Peyer's patch (tissue), 4 donors: ENCODE data around the gene IQSEC3.

Experiments used
- POLR2A ChIP-seq, 2 donors: fragments of 450-650 bp; IDR thresholded peaks; one replicate each; pipeline ENCODE4 v1.5.1; 2017; ENCODE audit warnings: antibody characterized with exemption in 2 of 2, mild to moderate bottlenecking in 2 of 2, moderate library complexity in 2 of 2
- TF ChIP-seq, protein P1 (sequence below), 6 experiments: fragments of 450-650 bp in 4 of 6; fragments of 200-600 bp in 2 of 6; sonication (generic) in 1 of 6; IDR thresholded peaks; one replicate each; pipeline ENCODE4 v1.5.1; 2017 to 2019; ENCODE audit warnings: antibody characterized with exemption in 6 of 6, mild to moderate bottlenecking in 3 of 6, moderate library complexity in 1 of 6

DNA sequence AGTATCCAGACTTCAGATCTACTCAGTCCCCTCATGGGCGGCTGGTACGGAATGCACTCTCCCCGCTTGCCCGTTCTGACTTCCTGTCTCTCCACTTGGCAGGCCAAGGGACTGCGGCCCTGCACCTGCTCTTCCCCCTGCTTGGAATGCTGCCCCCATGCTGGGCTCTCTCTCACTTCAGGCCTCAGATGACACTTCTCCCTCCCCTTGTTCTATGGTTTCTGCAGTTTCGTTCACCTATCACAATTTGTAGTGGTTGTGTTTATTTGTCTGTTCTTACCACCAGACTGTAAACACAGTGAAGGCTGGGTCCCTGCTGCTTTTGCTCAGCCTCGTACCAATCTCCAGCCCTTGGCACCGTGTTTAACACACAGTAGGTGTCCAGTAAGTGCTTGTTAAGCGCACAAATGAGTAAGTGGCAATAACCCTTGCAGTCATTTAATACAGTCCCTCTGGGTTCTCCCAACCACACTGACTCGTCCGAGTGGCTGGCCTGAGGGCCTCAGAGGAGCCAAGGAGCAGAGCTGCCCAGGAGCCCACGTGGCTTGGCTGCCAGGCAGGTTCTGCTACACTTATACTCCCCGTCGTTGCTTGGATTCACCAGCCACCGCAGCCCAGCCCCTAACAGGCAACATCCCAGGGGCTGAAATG lies 135.6 kb downstream of the IQSEC3 start:
- no peak for TF ChIP-seq POLR2A (IDR thresholded peaks at IDR 0.05)
- TF ChIP-seq, protein P1, sequence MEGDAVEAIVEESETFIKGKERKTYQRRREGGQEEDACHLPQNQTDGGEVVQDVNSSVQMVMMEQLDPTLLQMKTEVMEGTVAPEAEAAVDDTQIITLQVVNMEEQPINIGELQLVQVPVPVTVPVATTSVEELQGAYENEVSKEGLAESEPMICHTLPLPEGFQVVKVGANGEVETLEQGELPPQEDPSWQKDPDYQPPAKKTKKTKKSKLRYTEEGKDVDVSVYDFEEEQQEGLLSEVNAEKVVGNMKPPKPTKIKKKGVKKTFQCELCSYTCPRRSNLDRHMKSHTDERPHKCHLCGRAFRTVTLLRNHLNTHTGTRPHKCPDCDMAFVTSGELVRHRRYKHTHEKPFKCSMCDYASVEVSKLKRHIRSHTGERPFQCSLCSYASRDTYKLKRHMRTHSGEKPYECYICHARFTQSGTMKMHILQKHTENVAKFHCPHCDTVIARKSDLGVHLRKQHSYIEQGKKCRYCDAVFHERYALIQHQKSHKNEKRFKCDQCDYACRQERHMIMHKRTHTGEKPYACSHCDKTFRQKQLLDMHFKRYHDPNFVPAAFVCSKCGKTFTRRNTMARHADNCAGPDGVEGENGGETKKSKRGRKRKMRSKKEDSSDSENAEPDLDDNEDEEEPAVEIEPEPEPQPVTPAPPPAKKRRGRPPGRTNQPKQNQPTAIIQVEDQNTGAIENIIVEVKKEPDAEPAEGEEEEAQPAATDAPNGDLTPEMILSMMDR (IDR thresholded peaks at IDR 0.05), result no peak
